ENCODE results near the gene ZRANB1.

The ZRANB1 gene

DNA sequence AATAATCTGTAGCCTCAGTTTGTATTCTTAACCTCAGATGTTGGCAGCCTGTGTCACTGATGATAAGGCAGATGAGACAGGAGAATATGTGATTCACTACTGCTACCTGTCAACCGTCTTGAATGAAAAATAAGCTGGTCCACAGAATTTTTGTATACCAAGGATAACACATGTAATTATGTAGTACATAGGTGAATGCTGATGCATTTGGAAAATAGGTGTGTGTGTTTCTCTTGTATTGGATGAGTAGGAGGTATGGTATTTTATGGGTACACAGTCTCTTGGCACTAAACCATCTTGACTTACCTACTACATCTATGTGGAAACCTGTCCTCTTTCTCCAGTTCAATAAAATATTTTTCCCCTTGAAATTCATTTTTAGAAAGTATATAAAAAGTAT lies 20.7 kb upstream of the ZRANB1 start:
- DNase-seq (ENCODE audit: low read depth in 2 of 2) = no peak

DNA sequence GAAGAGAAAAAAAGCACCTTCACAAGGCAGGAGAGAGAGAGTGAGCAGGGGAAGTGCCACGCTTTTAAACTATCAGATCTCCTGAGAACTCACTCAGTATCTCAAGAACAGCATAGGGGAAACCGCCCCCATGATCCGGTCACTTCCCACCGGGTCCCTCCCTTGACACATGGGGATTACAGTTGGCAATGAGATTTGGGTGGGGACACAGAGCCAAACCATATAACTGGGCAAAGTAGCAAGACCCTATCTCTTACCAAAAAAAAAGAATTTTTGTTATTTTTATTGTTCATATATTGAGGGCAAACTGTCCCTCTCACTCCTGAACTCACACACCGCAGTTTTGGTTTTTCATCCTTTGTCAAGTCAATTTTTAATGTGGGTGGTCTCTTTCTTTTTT lies 18.2 kb upstream of the ZRANB1 start:
- no peak for DNase-seq (ENCODE audit: low read depth in 2 of 2)

DNA sequence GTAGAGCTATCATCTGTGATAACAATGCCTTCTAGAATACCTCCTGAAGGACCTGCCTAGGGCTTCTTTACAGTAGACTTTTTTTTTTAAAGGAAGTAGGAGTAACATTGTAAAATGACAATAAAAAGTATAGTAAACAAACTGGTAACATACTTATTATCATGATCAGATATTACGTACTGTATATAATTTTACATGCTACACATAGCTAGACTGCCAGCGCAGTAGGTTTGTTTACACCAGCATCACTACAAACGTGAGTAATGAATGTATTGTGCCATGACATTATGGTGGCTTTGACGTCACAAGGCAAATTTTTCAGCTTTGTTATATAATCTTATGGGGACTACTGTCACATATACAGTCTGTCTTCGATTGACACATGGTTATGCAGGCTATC lies 15.4 kb upstream of the ZRANB1 start:
- DNase-seq (ENCODE audit: low read depth in 2 of 2) = no peak

DNA sequence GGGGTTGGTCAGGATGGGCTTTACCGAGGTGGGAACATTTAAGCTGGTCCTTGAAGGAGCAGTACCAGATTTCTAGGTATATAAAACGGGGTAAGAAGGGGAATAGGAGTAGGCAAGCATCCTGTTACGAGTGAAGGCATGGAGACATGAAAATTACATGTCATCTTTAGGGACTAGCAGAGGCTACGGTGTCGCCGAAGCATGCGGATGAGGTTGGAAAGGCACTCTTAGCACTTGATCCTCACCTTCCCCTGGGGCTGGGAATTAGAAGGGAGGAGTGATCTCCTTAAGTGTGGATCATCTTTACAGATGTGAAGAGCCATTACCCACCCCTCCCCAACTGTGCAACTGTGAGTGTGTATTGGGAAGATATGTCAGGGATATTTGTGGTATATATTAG lies 13.8 kb upstream of the ZRANB1 start:
- DNase-seq (ENCODE audit: low read depth in 2 of 2) = no peak

DNA sequence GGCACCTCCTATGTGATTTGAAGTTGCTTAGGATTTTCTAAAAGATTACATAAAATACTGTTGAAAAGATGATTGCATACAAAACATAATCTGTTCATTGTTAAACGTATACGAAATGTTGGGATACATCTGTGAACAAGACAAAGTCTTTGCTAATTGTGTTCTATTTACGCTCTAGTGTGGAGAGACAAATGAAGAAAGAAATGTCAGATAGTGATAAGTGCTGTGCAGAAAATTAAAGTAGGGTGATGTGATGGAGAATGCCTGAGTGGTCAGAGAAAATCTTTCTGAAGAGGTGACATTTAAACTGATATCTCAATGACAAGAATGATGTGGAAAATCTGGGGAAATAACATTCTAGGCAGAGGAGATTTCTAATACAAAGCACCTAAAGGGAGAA lies 13.4 kb upstream of the ZRANB1 start:
- DNase-seq (ENCODE audit: low read depth in 2 of 2) = no peak

DNA sequence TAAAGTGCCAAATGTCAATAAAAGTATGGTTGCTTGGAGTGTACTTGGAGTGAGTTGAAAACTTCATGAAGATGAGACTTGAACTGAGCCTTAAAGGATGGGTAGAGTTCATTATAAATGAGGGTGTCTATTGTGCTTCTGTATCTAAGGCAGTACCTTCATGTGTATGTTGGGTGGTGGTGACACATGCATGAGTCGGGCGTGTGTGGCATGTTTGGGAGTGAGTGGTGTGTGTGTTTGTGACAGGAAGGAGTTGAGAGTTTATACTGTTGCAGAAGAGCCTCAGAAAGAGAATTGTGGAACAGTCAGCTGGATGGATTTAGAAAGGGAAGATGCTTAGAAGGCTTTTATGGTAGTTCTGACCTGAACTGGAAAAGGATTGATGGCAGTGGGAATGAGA lies 6.0 kb upstream of the ZRANB1 start:
- DNase-seq (ENCODE audit: low read depth in 2 of 2) = no peak

DNA sequence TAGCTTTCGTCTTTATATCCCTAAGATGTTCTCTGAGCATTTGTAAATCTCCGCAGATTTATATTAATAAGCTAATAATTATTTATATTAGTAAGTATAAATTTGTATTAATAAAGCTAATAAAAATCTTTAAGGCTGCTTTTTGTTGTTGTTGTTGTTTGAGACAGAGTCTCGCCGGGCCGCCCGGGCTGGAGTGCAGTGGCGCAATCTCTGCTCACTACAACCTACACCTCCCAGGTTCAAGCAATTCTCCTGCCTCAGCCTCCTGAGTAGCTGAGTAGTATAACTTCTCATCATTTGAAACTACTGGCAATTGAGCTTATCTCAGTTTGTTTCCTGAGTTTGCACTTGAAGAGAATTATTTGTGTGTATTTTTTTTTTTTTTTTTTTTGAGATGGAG lies 5.1 kb upstream of the ZRANB1 start:
- no peak for DNase-seq (ENCODE audit: low read depth in 2 of 2)

DNA sequence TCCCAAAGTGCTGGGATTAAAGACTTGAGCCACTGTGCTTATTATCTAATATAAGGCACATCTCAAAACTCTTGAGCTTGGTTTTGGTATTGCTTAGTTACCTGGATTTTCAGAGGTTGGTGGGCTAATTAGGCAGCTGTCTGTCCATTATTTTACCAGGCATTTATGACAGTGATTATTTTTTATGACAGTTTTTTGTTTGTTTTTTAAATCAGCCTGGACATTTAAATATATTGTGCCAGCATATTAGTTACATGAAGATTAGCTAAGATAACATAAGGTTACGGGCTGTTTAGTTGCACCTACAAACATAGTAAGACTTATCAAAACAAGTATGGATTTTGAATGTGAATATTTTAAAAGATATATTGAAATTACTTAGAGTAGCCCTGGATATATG lies 2.6 kb upstream of the ZRANB1 start:
- no peak for DNase-seq (ENCODE audit: low read depth in 2 of 2)

DNA sequence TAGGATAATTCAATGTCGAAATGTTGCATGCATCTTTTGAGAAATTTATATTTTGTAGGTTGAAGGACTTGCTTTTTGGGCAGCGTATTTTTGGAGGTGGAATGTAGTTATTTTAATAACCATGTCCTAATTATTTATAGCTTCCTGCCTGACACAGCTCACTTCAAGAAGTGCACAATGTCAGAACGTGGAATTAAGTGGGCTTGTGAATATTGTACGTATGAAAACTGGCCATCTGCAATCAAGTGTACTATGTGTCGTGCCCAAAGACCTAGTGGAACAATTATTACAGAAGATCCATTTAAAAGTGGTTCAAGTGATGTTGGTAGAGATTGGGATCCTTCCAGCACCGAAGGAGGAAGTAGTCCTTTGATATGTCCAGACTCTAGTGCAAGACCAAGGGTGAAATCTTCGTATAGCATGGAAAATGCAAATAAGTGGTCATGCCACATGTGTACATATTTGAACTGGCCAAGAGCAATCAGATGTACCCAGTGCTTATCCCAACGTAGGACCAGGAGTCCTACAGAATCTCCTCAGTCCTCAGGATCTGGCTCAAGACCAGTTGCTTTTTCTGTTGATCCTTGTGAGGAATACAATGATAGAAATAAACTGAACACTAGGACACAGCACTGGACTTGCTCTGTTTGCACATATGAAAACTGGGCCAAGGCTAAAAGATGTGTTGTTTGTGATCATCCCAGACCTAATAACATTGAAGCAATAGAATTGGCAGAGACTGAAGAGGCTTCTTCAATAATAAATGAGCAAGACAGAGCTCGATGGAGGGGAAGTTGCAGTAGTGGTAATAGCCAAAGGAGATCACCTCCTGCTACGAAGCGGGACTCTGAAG lies 620 bp downstream of the ZRANB1 start:
- DNase-seq (ENCODE audit: low read depth in 2 of 2) = no peak

DNA sequence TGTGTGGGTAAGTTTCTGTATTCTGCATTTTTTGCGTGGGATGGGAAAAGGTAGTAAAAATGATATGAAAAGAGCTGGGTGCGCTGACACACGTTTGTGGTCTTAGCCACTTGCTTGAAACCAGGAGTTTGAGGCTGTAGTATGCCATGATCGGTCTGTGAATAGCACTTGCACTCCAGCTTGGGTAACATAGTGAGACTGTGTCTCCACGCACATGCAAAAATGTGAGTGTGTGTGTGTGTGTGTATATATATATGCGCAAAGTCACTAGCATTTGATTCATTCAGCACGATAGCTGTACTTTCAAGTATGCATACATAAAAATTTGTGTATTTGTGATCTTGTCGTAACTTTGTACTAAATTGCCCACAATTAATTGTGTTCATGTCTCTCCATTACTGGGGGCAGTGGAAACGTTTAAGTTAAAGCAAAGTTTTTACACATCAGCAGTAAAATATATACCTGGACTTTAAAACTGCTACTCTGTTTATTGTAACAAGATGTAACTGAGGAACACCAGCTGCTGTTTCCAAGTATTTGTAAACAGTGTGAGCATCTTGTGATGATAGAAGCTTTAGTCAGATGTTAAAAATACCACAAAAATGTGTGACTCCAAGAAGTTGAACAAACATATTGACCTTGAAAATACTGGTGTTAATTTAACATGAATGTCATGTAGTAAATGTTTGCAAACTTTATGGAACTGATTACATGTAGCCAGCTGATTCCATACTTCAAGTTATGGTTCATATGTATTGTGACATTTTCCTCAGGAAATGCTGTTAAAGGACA lies 1.6 kb downstream of the ZRANB1 start:
- DNase-seq (ENCODE audit: low read depth in 2 of 2) = no peak

DNA sequence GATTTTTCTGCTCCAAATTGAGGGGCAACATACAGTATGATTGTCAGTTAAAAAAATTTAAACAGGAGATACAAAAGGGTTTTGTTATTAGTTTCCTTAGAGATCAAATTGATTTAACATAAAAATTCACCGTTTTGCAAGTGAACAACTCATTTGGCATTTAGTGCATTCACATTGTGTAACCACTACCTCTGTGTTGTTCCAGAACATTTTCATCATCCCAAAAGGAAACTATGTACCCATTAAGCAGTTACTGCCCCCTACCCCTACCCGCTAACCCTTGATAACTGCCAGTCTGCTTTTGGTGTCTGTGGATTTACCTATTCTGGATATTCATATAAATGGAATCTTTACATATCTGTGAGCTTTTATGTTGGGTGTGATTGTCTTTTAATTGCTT lies 3.1 kb downstream of the ZRANB1 start:
- no peak for DNase-seq (ENCODE audit: low read depth in 2 of 2)

DNA sequence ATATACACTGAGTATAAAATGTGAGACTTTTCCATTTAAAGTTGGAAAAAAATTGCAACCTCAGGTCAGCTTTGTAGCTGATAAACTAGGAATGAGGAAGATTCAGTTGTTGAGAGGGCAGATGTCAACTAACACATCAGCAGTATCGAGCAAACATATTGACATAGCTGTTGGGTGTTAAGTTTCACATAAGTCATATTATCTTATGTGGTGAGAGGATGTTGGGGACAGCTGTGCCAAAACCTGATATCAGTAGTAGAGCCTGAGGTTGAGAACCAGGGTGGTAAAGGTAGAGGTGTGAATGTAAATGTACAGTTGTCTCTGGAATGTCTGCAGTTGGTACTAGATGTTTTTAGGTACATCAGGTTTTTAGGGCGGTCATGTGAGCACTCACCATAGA lies 5.0 kb downstream of the ZRANB1 start:
- DNase-seq (ENCODE audit: low read depth in 2 of 2) = no peak

DNA sequence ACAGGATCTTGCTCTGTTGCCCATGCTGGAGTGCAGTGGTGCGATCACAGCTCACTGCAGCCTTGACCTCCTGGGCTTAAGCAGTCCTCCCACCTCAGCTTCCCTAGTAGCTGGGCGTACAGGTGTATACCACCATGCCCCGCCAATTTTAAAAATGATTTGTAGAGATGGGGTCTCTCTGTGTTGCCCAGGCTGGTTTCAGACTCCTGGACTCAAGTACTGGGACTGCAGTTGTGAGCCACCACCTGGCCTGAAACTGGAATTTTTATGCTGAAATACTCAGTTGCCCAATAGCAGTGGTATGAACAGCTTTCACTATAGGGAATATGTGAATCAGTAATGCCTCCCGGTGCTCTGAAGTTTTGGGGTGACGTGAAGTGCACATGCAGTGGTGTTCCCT lies 7.6 kb downstream of the ZRANB1 start:
- no peak for DNase-seq (ENCODE audit: low read depth in 2 of 2)

DNA sequence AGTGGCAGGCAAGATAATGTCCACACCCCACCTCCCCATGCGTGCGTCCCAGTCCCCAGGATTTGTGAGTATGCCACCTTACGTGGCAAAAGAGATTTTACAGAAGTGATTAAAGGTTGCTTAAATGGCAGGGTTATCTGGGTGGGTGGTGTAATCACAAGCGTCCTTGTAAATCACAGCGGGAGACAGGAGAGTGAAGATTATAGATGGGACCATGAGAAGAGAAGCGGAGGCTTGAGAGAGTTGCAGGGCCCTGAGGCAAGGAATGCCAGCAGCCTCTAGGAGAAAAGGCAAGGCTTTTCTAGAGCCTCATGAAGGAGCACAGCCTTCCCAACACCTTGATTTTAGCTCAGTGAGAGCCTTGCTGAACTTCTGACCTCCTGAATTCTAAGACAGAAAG lies 10.2 kb downstream of the ZRANB1 start:
- no peak for DNase-seq (ENCODE audit: low read depth in 2 of 2)

DNA sequence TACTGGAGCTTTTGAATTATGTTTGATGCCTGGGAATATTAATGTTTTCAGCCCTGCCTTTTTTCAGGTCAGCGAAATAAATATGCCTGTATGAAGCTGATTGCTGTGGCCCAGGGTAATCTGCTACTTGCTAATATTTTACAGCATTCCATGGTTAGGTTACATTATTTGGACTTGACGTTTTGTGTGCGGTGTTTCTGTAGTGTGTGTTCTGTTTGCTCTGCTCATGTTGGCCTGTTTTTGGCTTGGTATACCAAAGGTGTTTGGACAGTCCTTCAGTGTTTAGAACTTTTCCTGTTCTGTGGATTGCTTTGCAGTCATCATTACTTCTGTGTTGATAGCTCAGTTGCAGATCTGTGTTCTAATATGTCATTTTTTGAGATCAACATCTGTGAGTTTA lies 11.5 kb downstream of the ZRANB1 start:
- DNase-seq (ENCODE audit: low read depth in 2 of 2) = no peak

DNA sequence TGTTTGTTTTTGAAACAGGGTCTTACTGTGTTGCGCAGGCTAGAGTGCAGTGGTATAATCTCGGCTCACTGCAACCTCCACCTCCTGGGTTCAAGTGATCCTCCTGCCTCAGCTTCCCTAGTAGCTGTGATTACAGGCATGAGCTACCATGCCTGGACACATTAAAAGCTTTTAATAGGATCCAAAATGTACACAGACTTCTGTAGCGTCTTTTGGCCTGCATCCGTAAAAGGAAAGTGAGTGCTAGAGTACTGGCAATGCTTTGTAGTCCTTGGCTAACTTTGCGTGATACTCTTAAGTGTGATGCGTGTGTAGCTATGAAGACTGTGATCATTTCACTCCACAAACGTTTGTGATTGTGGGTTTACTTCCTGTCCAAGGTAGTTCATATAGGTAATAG lies 13.3 kb downstream of the ZRANB1 start:
- no peak for DNase-seq (ENCODE audit: low read depth in 2 of 2)

DNA sequence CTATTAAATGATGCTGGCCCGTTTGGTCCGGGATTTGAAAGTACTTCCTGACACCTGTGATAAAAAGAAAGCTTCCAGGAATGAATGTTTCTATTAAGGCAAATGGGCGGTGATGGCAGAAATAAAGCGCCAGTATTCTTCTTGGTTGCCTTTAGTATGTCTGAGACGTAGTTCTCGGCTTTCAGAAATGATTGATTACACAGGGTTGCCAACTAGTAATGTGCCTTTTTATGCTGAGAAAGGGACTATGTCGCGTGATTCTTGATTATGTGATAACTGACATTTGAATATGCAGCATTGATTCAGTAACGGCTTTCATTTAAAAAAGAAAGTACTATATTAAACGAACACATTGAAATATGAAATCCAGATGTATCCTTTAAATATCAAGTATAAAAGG lies 13.9 kb downstream of the ZRANB1 start:
- no peak for DNase-seq (ENCODE audit: low read depth in 2 of 2)

DNA sequence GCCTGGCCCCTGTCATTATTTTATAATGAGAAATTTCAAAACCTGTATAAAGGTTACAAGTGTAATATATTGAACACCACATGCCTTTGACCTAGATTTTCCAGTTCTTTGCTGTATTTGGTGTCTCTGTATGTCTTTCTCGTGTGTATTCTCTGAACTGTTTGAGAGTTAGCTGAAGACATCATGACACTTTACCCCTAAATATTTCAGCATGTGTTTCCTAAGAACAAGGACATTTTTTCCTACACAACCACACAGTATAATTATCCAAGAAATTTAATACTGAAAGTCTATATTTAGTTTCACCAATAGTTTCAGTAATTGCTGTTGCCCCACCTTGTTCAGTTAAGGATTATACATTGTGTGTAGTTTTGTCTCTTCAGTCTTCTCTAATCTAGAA lies 14.8 kb downstream of the ZRANB1 start:
- DNase-seq (ENCODE audit: low read depth in 2 of 2) = no peak

DNA sequence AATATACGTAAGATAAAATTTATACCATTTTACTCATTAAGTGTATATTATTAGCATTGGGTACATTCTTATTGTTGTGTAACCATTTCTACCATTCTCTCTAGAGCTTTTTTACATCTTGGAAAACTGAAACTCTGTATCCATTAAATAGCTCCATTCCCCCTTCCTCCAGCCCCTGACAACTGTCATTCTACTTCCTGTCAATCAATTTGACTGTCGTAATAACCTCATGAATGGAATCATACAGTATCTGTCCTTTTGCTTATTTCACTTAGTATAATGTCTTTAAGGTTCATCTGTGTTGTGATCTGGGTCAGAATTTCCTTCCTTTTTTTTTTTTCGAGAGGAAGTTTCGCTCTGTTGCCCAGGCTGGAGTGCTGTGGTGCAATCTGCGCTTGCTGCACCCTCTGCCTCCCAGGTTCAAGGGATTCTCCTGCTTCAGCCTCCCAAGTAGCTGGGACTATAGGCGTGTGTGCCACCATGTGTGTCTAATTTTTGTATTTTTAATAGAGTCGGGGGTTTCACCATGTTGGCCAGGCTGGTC lies 15.6 kb downstream of the ZRANB1 start:
- DNase-seq (ENCODE audit: low read depth in 2 of 2) = no peak

DNA sequence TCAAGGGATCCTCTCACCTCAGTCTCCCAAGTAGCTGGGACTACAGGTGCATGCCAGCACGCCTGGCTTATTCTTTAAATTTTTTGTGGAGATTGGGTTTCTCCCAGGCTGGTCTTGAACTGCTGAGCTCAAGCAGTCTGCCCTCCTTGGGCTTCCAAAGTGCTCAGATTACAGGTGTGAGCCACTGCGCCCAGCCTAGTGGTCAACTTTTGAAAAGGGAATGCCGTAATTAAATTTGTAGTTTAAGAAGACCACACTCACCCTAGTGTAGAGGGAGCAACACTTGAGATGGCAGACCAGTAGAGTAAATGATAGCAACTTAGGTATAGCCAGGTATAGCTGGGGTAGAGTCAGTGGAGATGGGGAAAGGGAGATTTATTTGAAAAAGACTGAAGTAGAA lies 17.6 kb downstream of the ZRANB1 start:
- DNase-seq (ENCODE audit: low read depth in 2 of 2) = no peak

DNA sequence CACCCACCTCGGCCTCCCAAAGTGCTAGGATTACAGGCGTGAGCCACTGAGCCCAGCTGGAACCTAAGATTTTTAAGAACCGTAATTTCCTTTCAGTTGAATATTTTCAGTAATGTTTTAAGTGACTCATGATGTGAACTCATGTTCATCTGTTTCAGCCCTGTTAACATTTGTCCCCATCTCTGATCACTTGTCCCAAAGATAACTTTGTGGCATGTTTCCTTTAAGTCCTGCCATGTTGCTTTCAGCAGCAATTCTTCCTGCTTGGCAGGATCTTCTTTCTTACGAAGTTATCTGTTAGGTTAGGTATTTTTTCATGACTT lies 19.3 kb downstream of the ZRANB1 start:
- no peak for DNase-seq (ENCODE audit: low read depth in 2 of 2)

DNA sequence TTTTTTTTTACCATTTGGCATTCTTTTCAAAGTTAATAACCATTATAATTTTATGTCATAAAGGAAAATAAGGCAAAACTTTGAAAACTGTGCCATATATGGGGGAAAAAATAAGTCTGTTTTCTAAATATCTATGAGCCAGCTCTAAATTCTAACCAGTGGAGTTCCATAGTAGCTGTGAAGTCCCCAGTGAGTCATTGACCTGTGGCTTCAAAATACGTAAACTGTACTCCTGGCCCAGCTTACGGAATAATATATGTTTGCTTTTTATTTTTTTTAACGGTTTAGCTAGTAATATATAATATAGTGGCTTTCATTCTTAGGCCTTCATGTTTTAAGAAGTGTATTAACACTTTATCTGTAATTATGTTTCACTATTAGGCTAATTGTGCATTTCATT lies 20.5 kb downstream of the ZRANB1 start:
- no peak for DNase-seq (ENCODE audit: low read depth in 2 of 2)

All from stimulated activated CD4-positive, alpha-beta T cell treated with anti-CD3 and anti-CD28 coated beads, Interleukin-12 subunit alpha, Interleukin-12 subunit beta, amount 100 ng/mL, for 24 hours (primary cell).